C4-2B (cell line): ENCODE measurements around the gene RNF144A.

Experiments
- H3K27ac ChIP-seq: fragments of 450-650 bp; 2 replicates; pipeline ENCODE4 v1.5.1; 2017
- ZFX ChIP-seq: fragments of 450-650 bp; IDR thresholded peaks from 2 replicates; pipeline ENCODE4 v1.6.1; 2017
- TF ChIP-seq, protein P1 (sequence below): fragments of 450-650 bp; conservative IDR thresholded peaks from 2 replicates; pipeline ENCODE4 v1.5.1; 2017; ENCODE audit warnings: mild to moderate bottlenecking

The RNF144A gene

DNA sequence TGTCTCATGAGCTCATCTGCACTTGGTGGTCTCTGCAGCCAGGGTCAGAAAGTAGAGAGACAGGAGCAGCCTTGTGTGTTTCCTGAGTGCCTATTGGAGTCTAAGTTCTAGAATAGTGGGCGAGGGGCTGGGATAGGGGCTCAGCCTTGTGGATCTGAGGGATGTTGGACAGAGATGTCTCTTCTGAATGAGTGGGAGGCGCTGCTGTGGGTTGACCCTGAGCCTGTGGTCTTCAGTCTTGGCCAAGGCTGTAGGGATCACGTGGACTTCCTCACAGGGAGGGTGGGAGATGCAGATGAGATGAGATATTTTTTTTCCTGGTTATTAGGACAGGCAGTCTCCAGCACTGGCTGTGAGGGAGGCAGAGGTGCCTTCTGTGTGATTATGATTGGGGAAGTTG lies 61.8 kb downstream of the RNF144A start:
- TF ChIP-seq, protein P1, sequence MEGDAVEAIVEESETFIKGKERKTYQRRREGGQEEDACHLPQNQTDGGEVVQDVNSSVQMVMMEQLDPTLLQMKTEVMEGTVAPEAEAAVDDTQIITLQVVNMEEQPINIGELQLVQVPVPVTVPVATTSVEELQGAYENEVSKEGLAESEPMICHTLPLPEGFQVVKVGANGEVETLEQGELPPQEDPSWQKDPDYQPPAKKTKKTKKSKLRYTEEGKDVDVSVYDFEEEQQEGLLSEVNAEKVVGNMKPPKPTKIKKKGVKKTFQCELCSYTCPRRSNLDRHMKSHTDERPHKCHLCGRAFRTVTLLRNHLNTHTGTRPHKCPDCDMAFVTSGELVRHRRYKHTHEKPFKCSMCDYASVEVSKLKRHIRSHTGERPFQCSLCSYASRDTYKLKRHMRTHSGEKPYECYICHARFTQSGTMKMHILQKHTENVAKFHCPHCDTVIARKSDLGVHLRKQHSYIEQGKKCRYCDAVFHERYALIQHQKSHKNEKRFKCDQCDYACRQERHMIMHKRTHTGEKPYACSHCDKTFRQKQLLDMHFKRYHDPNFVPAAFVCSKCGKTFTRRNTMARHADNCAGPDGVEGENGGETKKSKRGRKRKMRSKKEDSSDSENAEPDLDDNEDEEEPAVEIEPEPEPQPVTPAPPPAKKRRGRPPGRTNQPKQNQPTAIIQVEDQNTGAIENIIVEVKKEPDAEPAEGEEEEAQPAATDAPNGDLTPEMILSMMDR = no peak
- TF ChIP-seq ZFX = no peak
- H3K27ac ChIP-seq = peak overlapping the region; percentile 80

DNA sequence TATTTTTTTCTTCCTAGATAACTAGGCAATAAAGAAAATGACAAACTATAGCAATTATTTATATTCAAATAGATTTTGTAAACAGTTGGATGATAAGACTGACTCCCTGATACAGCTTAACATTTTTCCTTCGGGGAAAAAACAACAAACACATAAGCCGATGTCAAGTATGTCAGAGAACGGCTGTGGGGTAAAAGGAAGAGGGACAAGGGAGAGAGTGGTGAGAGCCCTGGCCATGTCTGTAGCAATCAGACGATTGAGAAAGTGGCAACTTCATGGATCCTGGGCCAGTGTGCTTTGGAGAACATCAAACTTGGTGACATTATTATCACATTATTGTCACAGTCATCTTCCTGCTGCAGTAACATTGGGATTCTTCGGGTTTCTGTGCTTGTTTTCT lies 65.2 kb downstream of the RNF144A start:
- TF ChIP-seq, protein P1 = no peak
- TF ChIP-seq ZFX = no peak
- H3K27ac ChIP-seq = no peak overlapping the region

DNA sequence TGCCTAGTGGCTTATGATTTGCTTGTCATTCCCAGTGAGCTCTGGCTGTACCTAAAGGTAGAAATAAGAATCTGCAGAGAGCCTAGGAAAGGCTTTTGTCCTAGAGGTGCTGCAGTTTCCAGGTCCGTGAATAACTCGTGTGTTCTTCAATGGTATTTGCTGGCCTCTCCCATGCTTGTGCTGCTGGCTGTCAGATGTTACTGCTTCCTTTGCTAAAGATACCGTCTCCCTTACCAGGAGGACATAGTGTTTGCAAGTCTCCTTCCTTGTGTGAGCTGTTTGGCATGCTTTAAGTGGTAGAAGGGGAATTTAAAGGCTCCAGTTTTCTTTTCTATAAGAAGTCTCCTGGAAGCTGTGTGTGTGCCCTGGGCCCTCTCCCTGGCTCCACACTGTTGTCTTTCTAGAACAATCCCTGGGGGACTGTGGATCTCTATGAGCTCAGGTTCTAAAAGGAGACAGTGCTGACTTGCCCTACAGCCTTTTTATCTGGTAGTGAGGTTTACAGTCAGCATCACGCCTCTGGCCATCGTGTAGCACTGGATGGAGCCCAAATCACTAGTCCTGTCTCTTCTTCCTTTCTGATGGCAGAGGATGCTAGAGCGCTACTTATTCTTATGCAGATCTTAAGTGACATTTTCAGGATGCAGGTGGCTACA lies 65.8 kb downstream of the RNF144A start:
- no peak overlapping the region for H3K27ac ChIP-seq
- TF ChIP-seq ZFX = no peak
- TF ChIP-seq, protein P1 = no peak

DNA sequence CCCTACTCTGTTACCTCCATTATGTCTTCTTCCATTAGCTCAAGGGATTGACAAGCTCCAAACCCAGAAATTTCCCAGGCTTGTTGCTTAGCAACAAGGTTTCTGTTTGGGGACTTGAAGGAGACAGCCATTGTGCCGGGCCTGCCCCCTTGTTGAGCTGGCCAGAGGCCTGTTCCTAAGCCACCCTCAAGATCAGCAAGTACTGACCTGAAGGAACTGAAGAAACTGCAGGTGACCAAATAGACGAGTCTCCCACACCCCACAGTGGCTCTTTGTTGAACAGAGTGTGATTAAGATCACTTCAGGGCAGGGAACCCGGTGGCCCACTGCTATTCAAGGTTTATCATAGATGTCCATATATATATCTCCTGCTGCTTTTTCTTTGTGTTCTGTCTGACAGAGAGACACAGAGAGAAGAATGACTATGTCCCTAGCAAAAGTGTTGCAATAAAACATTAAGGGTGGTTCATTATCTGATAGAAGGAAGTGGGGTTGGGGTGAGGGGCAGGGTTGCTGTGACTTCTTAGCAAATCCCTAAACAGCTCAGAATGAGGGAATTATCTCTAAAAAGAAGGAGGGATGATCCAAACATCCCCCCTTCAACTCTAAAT lies 69.2 kb downstream of the RNF144A start:
- TF ChIP-seq, protein P1 = no peak
- no peak for TF ChIP-seq ZFX
- no peak overlapping the region for H3K27ac ChIP-seq

DNA sequence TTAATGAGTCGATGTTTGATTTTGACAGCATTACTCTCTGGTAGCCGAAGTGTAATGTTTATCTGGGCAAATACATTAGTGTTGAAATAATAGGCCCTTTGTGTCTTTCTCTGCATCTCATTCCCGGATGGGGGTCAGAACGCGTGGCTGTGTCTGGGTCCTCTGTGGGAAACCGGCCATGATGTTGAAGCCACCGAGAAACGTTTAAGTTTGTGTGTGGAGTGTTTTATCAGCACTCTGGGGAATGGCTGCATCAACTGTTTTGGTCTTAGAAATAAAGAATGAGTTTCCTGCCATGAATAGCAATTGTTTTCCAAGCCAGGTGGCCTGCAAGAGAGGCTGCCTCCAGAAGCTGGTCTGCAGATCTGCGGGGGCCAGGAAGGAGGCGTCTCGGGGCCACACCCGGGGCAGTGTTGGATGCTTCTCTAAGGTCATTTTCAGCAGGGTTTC lies 69.7 kb downstream of the RNF144A start:
- H3K27ac ChIP-seq = no peak overlapping the region
- TF ChIP-seq ZFX = no peak
- TF ChIP-seq, protein P1 = no peak

DNA sequence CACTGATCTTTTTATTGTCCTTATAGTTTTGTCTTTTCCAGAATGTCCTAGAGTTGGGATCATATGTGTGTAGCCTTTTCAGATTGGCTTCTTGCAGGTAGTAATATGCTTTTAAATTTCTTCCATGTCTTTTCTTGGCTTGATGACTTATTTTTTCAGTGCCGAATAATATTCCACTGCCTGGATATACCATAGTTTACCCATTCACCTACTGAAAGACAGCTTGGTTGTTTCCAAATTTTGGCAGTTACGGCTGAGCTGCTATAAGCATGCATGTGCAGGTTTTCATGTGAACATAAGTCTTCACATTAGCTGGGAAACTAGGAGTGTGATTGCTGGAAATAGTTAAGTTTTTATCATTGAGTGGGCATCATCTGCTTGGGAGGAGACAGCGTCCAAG lies 73.7 kb downstream of the RNF144A start:
- H3K27ac ChIP-seq = no peak overlapping the region

DNA sequence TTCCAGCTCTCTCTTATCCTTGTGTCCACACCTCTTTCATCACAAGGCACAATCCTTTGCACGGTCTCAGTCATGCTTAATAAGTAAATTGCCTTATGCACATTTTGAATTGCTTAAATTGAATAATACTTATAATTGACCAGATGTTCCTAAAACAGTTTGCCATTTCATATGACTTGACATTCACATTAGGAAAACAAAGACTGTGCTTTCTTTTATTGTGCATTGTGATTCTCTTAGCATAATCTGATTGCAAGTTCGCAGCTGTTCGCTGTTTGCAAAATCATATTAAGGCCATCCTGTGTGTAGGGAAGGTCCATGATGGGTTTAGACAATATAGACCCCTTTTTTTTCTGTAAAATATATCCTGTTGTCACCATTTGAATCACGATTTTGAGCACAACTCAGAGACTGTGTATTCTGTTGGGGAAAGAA lies 75.6 kb downstream of the RNF144A start:
- TF ChIP-seq, protein P1 = no peak
- no peak for TF ChIP-seq ZFX
- H3K27ac ChIP-seq = no peak overlapping the region

More for the DNA sequence above, 73.7 kb downstream of the RNF144A start:
- TF ChIP-seq, protein P1 = no peak
- no peak for TF ChIP-seq ZFX
